ENCODE data around the gene TPR. TPM values are rescaled to one million over a fixed set of nuclear protein-coding genes. Genes with fewer than 3 reads are reported as not detected.

TPR gene
- total RNA-seq, 1 experiment from 2014 or later, result 104 TPM

- Histone ChIP-seq H3K9me2 (ENCODE audit: insufficient read depth) (0 out of 2 replicates have a peak, but pooled peaks cover 4% of the 10 kb centered on the region), H3F3A (ENCODE audit: insufficient read depth, low read depth) (no peaks in the 10 kb centered on the region), H2AFZ (no peak overlapping the region), H3K4me2 (no peak overlapping the region), H3K4me3 (no peak overlapping the region), H3K27ac (no peak overlapping the region), H3K79me2 (ENCODE audit: low read depth) (no peaks in the 10 kb centered on the region), H3K4me1 (replicated peaks; ENCODE audit: insufficient read depth) (no peaks in the 10 kb centered on the region), H3K27me3 (ENCODE audit: insufficient read depth, low read depth) (no peaks in the 10 kb centered on the region), H3K36me3 (ENCODE audit: low read depth) (peaks cover 8% of the 10 kb centered on the region), H3K9me3 (ENCODE audit: insufficient read depth, low read depth) (peaks cover 3% of the 10 kb centered on the region; the same call in 1 of the 2 replicates), H4K20me1 (ENCODE audit: insufficient read depth) (no peaks in the 10 kb centered on the region)
- DNase-seq, result no peak
- ChIA-PET CTCF (no interaction called here), POLR2A (ENCODE audit: unreplicated experiment) (interaction anchor here (0.7 kb wide), 1 partner anchor 189 kb away, joined by 6 read pairs; no protein-coding TSS in a partner anchor)
- intact Hi-C loops (cut with micrococcal nuclease; ENCODE audit: unreplicated experiment), result no loop called here
- BruUV-seq (replicated peaks), result no TSS peak
- TF ChIP-seq CTCF (conservative IDR thresholded peaks at IDR 0.05) (no peak), EZH2 (IDR thresholded peaks at IDR 0.05; ENCODE audit: low read depth) (no peak)
Observed at GRCh38 chr1:186420923-186421322, 45.9 kb upstream of the TPR start.

GRCh38 chr1:186420311-186420710, 45.3 kb upstream of the TPR start:
- ChIA-PET CTCF (no interaction called here), POLR2A (ENCODE audit: unreplicated experiment) (no interaction called here)
- H4K20me1 ChIP-seq (ENCODE audit: insufficient read depth), result no peaks in the 10 kb centered on the region
- no peak for DNase-seq
- H3K79me2 ChIP-seq (ENCODE audit: low read depth), result no peaks in the 10 kb centered on the region
- H3K27me3 ChIP-seq (ENCODE audit: insufficient read depth, low read depth), result no peaks in the 10 kb centered on the region
- no peak overlapping the region for H3K4me3 ChIP-seq
- no peaks in the 10 kb centered on the region for H3K9me2 ChIP-seq (ENCODE audit: insufficient read depth)
- no peaks in the 10 kb centered on the region for H3K4me1 ChIP-seq (replicated peaks; ENCODE audit: insufficient read depth)
- H3K27ac ChIP-seq, result no peak overlapping the region
- TF ChIP-seq EZH2 (IDR thresholded peaks at IDR 0.05; ENCODE audit: low read depth) (no peak), CTCF (conservative IDR thresholded peaks at IDR 0.05) (no peak)
- H3K9me3 ChIP-seq (ENCODE audit: insufficient read depth, low read depth), result peaks cover 3% of the 10 kb centered on the region; the same call in 1 of the 2 replicates
- H3K4me2 ChIP-seq, result no peak overlapping the region
- H2AFZ ChIP-seq, result no peak overlapping the region
- intact Hi-C loops (cut with micrococcal nuclease; ENCODE audit: unreplicated experiment), result no loop called here
- BruUV-seq (replicated peaks), result no TSS peak
- H3F3A ChIP-seq (ENCODE audit: insufficient read depth, low read depth), result no peaks in the 10 kb centered on the region
- peaks cover 8% of the 10 kb centered on the region for H3K36me3 ChIP-seq (ENCODE audit: low read depth)

GRCh38 chr1:186418503-186418902, 43.5 kb upstream of the TPR start:
- CTCF ChIA-PET, result no interaction called here
- Histone ChIP-seq H4K20me1 (ENCODE audit: insufficient read depth) (no peaks in the 10 kb centered on the region), H3K9me3 (ENCODE audit: insufficient read depth, low read depth) (peaks cover 3% of the 10 kb centered on the region; the same call in 1 of the 2 replicates), H3K79me2 (ENCODE audit: low read depth) (no peaks in the 10 kb centered on the region), H3F3A (ENCODE audit: insufficient read depth, low read depth) (no peaks in the 10 kb centered on the region), H3K4me1 (replicated peaks; ENCODE audit: insufficient read depth) (no peaks in the 10 kb centered on the region), H3K4me3 (no peak overlapping the region), H3K27ac (no peak overlapping the region), H3K9me2 (ENCODE audit: insufficient read depth) (no peaks in the 10 kb centered on the region), H3K36me3 (ENCODE audit: low read depth) (peaks cover 8% of the 10 kb centered on the region), H3K4me2 (no peak overlapping the region), H3K27me3 (ENCODE audit: insufficient read depth, low read depth) (no peaks in the 10 kb centered on the region), H2AFZ (no peak overlapping the region)
- POLR2A ChIA-PET (ENCODE audit: unreplicated experiment), result interaction anchor here (0.5 kb wide), 1 partner anchor 540 kb away, joined by 15 read pairs; no protein-coding TSS in a partner anchor
- no peak for DNase-seq
- TF ChIP-seq CTCF (conservative IDR thresholded peaks at IDR 0.05) (no peak), EZH2 (IDR thresholded peaks at IDR 0.05; ENCODE audit: low read depth) (no peak)
- no TSS peak for BruUV-seq (replicated peaks)
- intact Hi-C loops (cut with micrococcal nuclease; ENCODE audit: unreplicated experiment), result no loop called here

Data from PC-9 (cell line).